IPS-20b (cell line): Measurements from ENCODE around the gene FOXA1.

Experiments
- H3K27ac ChIP-seq: one replicate; pipeline ENCODE4 v1.5.1; 2013; ENCODE audit warnings: low read length
- H3K27me3 ChIP-seq: 2 replicates; pipeline ENCODE4 v1.6.1; 2013; ENCODE audit warnings: mild to moderate bottlenecking, low read length, inconsistent platforms; ENCODE audit not compliant: insufficient read depth
- H3K36me3 ChIP-seq: 2 replicates; pipeline ENCODE4 v1.6.1; 2013; ENCODE audit warnings: low read depth, mild to moderate bottlenecking, inconsistent platforms, low read length, moderate library complexity; ENCODE audit not compliant: insufficient read depth
- H3K4me1 ChIP-seq: 2 replicates; pipeline ENCODE4 v1.6.1; 2013; ENCODE audit warnings: mild to moderate bottlenecking, control low read depth, inconsistent platforms, low read length, moderate library complexity; ENCODE audit not compliant: insufficient read depth
- H3K4me3 ChIP-seq: 2 replicates; pipeline ENCODE4 v1.5.1; 2013; ENCODE audit warnings: mild to moderate bottlenecking, low read length, inconsistent platforms
- H3K9ac ChIP-seq: 2 replicates; pipeline ENCODE4 v1.6.1; 2013; ENCODE audit warnings: low read depth, mild to moderate bottlenecking, inconsistent platforms, low read length, moderate library complexity
- H3K9me3 ChIP-seq: 2 replicates; pipeline ENCODE4 v1.6.1; 2013; ENCODE audit warnings: mild to moderate bottlenecking, low read depth, low read length, inconsistent platforms; ENCODE audit not compliant: insufficient read depth

Gene FOXA1

DNA sequence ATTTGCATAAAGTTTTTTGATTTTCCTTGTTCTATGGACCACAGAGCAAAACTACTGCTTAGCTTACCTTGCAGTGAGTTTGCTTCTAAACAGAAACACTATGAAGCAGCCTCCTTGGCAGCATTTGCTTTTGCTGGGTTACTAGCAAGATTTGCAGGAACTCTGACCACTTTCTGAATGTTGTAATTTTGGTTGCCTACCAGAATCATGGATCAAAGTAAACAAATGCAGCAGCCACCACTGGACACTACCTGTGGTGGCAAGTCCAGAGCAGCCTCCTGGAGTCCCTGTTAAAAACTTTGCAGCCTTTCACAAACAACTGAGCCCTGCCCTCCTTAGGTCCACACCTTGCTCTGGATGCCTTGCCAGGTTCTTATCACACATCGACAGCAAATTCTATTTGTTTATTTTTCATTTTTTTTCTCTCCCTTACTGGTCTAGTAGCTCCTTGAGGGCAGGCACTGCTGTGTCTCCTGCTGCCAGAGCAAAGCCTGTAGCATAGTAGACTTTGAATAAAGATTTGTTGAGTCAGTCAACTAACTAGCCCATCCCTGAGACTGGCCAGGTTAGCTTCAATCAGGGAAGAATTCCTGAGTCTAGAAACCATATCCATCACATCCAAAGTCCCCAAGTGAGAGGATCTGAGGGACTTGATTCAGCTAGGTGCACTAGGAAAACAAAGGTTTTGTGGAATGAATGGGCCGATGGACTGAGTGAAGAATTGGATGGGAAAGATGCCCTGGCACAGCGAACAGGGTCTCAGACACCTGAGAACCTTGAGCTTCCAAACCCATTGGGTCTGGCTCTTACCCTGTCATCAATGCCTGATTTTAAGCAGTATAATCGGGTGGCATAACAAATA lies 6.1 kb upstream of the FOXA1 start:
- H3K4me1 ChIP-seq: peaks cover 6% of the 10 kb centered on the region; the same call in 1 of the 2 replicates
- H3K36me3 ChIP-seq: no peaks in the 10 kb centered on the region
- H3K4me3 ChIP-seq: no peak overlapping the region
- H3K27ac ChIP-seq: no peak overlapping the region
- no peak overlapping the region for H3K9ac ChIP-seq
- no peaks in the 10 kb centered on the region for H3K9me3 ChIP-seq
- H3K27me3 ChIP-seq: peaks cover 100% of the 10 kb centered on the region

DNA sequence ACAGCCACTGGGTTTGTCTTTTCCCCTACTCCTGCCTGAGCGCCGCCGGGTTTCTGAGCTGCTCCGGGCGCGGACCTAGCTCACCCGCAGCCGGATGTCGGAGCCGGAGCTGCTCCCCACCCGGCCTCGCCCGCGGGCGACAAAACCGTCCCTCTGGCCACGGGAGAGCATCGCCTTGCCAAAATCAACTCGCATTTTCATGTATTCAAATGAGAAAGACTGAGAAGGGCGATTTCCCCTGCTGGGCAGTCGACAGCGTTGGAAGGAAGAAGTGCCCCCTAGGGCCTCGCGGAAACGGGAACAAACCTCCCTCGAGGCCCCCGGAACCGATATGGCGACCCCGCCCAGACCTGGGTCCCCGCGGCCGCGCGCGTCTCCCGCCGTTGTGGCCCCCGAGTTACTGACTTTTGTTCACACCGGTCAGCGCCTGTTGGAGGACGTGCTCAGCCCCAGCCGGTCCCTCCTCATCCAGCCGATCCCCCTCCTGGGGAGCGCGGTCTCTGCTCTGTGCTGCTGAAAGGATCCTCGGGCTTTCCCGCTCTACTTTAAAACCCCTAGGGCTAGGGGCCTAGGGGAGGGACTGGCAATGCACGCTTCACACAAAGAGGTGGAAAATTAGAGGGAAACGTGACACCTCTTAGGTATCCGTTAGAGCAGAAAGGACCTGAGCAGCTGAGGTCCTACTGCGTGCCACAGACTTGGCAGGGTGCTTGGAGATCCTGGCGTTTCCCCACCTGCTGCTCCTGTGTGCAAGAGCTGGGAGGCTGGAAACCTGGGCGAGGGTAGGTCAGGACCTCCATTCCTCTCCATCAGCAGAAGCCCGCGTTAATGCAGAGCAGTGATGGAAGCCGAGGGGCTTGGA lies 4.7 kb upstream of the FOXA1 start:
- Histone ChIP-seq H3K9me3 (no peaks in the 10 kb centered on the region), H3K36me3 (no peaks in the 10 kb centered on the region), H3K9ac (no peak overlapping the region), H3K27ac (no peak overlapping the region), H3K27me3 (peaks cover 100% of the 10 kb centered on the region), H3K4me1 (peaks cover 6% of the 10 kb centered on the region; the same call in 1 of the 2 replicates), H3K4me3 (peak overlapping the region; percentile 53)

DNA sequence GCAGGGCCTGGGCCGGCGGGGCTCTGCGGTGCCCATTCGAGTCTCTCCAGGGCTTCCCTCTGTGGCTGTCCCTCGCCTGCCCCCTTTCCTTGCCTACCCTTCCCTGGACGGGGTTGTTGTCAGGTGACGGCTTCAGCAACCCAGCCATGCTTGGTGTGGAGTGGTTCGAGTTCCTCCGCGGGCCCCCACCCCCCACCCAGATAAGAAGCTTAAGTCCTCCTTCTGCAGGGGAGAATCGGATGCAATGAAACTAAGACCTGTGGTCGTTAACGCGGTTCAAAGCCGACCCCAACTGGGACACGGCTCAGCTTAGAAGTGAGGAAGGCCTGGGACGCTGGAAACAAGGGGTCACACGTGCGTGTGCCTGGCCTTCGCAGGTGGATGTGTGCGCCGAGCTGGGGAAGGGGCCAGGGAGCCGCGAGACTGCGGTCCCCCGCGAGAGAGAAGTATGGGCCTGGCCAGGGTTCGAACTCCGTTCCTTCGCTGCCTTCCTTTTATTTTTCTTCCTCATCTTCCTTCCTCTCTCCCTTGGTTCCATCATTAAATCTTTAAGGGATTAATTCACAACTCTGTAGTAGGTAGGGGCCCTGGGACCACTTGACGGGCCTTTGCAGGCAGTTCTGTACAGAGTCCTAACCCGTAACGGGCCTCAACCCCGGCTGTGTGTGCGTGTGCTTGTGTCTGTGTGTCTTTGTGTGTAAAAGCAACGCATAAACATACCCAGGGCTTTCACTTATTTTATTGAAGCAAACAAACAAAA lies 3.9 kb upstream of the FOXA1 start:
- H3K27ac ChIP-seq: no peak overlapping the region
- no peaks in the 10 kb centered on the region for H3K9me3 ChIP-seq
- H3K4me3 ChIP-seq: peak overlapping the region; percentile 42; the same call in 1 of the 2 replicates
- peaks cover 100% of the 10 kb centered on the region for H3K27me3 ChIP-seq
- no peak overlapping the region for H3K9ac ChIP-seq
- peaks cover 6% of the 10 kb centered on the region; the same call in 1 of the 2 replicates for H3K4me1 ChIP-seq
- no peaks in the 10 kb centered on the region for H3K36me3 ChIP-seq

- no peaks in the 10 kb centered on the region for H3K36me3 ChIP-seq
- peak overlapping the region; percentile 42; the same call in 1 of the 2 replicates for H3K4me3 ChIP-seq
- no peak overlapping the region for H3K27ac ChIP-seq
- H3K4me1 ChIP-seq: peaks cover 6% of the 10 kb centered on the region; the same call in 1 of the 2 replicates
- no peak overlapping the region for H3K9ac ChIP-seq
- H3K27me3 ChIP-seq: peaks cover 100% of the 10 kb centered on the region
- no peaks in the 10 kb centered on the region; the same call in 1 of the 2 replicates for H3K9me3 ChIP-seq
Observed at GRCh38 chr14:37597914-37598746, 3.1 kb upstream of the FOXA1 start.

DNA sequence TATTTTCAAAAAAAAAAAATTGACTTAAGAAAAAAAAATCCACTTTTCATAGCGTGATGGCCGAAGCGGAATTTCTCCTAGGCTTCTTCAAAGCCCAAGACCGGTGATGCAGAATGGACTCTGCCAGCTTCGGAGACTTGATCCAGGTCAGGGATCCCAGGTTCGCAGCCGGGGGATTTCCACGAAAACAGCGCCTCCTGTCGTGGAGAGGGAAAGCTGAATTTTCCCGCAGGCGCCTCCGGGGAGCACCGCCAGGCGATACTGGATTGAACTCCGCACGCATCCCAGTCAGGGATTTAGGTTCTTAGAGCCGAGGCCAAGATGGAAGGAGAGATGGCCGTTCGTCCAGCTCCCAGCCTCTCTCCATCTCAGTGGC lies 2.5 kb upstream of the FOXA1 start:
- H3K9me3 ChIP-seq: no peaks in the 10 kb centered on the region; the same call in 1 of the 2 replicates
- no peaks in the 10 kb centered on the region for H3K36me3 ChIP-seq
- H3K4me3 ChIP-seq: no peak overlapping the region
- peaks cover 100% of the 10 kb centered on the region for H3K27me3 ChIP-seq
- H3K27ac ChIP-seq: no peak overlapping the region
- peaks cover 6% of the 10 kb centered on the region; the same call in 1 of the 2 replicates for H3K4me1 ChIP-seq
- H3K9ac ChIP-seq: no peak overlapping the region

DNA sequence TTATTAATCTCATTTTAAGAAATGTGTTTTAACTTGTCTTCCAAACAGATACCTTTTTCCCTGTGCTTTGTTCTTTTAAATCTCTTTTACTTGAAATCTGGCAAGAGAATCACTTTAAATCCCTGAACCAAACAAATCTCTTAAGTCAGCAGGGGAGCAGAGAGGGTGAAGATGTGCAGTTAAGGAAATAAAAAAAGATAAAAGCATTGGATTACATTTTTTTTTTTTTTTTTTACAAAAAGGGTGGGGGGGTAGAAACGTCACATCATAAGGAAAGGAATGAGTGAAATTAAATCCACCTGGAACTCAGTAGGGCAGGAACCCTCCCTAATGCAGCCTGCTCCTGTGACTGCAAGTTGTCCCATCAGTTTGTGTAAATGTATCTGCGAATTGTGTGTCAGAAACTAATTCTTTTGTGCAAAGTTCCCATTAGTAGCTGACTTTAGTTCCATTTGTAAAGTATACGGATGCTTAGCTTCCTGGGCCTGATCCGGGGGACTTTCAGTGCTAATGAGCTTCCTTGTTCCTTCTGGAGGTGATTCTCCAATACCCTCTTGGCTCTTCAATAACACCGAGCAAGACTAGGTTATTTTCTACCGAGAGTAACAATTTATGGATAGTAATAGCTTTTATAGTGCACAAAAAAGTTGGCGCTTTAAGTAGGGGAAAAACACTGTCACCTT lies 1.9 kb upstream of the FOXA1 start:
- H3K4me1 ChIP-seq: peaks cover 6% of the 10 kb centered on the region; the same call in 1 of the 2 replicates
- no peak overlapping the region for H3K9ac ChIP-seq
- H3K27ac ChIP-seq: no peak overlapping the region
- peaks cover 100% of the 10 kb centered on the region for H3K27me3 ChIP-seq
- H3K36me3 ChIP-seq: no peaks in the 10 kb centered on the region
- H3K9me3 ChIP-seq: no peaks in the 10 kb centered on the region; the same call in 1 of the 2 replicates
- H3K4me3 ChIP-seq: no peak overlapping the region

GRCh38 chr14:37595809-37596621 lies 966 bp upstream of the FOXA1 start:
- no peak overlapping the region for H3K27ac ChIP-seq
- peak overlapping the region; percentile 43; the same call in 1 of the 2 replicates for H3K4me3 ChIP-seq
- H3K9ac ChIP-seq: no peak overlapping the region
- H3K36me3 ChIP-seq: no peaks in the 10 kb centered on the region
- H3K9me3 ChIP-seq: no peaks in the 10 kb centered on the region; the same call in 1 of the 2 replicates
- peaks cover 100% of the 10 kb centered on the region for H3K27me3 ChIP-seq
- H3K4me1 ChIP-seq: peaks cover 6% of the 10 kb centered on the region; the same call in 1 of the 2 replicates

DNA sequence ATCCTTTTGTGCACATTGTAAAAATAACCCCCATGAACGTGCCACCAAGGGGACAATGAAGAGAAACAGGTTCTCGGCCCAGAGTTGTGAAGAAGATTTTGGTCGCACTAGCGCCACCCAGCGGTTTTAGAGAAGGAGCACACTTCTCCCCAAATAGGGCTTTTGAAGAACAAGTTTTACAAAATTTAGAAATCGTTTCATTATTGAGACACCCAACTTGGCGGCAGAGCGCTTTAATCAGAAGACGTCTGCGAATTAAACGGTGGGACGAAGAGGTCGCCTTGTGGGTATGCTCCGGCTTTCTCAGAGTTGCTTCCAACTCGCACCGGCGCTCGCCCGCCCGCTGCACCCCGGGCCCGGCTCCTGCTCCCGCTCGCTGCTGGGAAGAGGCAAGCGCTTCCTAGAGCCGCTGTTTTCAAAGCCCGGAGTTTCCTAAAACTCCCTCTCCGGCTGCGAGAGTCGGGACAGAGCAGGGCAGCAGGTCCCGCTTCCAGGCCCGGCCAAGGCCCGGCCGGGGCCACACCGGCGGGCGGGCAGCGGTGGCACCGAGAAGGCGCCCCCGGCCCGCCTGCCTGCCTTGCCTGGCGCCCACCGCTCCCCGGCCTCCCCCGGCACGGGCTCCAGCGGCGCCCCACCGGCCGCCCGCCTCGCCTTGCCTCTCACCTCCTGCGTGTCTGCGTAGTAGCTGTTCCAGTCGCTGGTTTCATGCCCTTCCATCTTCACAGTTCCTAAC lies 645 bp downstream of the FOXA1 start:
- Histone ChIP-seq H3K9ac (no peak overlapping the region), H3K4me1 (peaks cover 4% of the 10 kb centered on the region; the same call in 1 of the 2 replicates), H3K36me3 (no peaks in the 10 kb centered on the region), H3K27me3 (peaks cover 100% of the 10 kb centered on the region), H3K4me3 (peak overlapping the region; percentile 46; the same call in 1 of the 2 replicates), H3K27ac (no peak overlapping the region), H3K9me3 (no peaks in the 10 kb centered on the region; the same call in 1 of the 2 replicates)

- Histone ChIP-seq H3K4me1 (peaks cover 4% of the 10 kb centered on the region; the same call in 1 of the 2 replicates), H3K4me3 (peak overlapping the region; percentile 46; the same call in 1 of the 2 replicates)
Observed at GRCh38 chr14:37593511-37594237, 1.4 kb downstream of the FOXA1 start.

More at GRCh38 chr14:37593511-37594237, 1.4 kb downstream of the FOXA1 start:
- Histone ChIP-seq H3K9ac (no peak overlapping the region), H3K27me3 (peaks cover 100% of the 10 kb centered on the region), H3K27ac (no peak overlapping the region), H3K36me3 (no peaks in the 10 kb centered on the region), H3K9me3 (no peaks in the 10 kb centered on the region; the same call in 1 of the 2 replicates)
